Measurements from ENCODE around the gene DAZ3.
"Not testable (repeated sequence)": the region's sequence is repeated elsewhere in the genome, so short reads cannot be mapped to it uniquely, and the experiment has no call there.

The DAZ3 gene

GRCh38 chrY:24813293-24813692 lies at the start of gene DAZ3:
DAZ3 (minus strand) TSS chrY:24813393; CDS start chrY:24813185, 208 bp downstream.
- DNase-seq (ENCODE audit: low spot score); in situ Hi-C loops (cut with MboI; ENCODE audit: low pct_unique_long_range_greater_than_20kb, low sequenced_read_pairs, unreplicated experiment): not testable (repeated sequence)

- in situ Hi-C loops (cut with MboI; ENCODE audit: low pct_unique_long_range_greater_than_20kb, low sequenced_read_pairs, unreplicated experiment); DNase-seq (ENCODE audit: low spot score): not testable (repeated sequence)
Observed at GRCh38 chrY:24833619-24834018, 20.4 kb upstream of the DAZ3 start, which contains the start of gene DAZ4. DAZ4 (plus strand) TSS chrY:24833919; CDS start chrY:24834127, 208 bp downstream.

GRCh38 chrY:24825069-24825468 lies 11.9 kb upstream of the DAZ3 start:
- in situ Hi-C loops (cut with MboI; ENCODE audit: low pct_unique_long_range_greater_than_20kb, low sequenced_read_pairs, unreplicated experiment); DNase-seq (ENCODE audit: low spot score): not testable (repeated sequence)

GRCh38 chrY:24824184-24824879 lies 11.1 kb upstream of the DAZ3 start:
- in situ Hi-C loops (cut with MboI; ENCODE audit: low pct_unique_long_range_greater_than_20kb, low sequenced_read_pairs, unreplicated experiment): not testable (repeated sequence)

GRCh38 chrY:24821836-24822235 lies 8.6 kb upstream of the DAZ3 start:
- DNase-seq (ENCODE audit: low spot score); in situ Hi-C loops (cut with MboI; ENCODE audit: low pct_unique_long_range_greater_than_20kb, low sequenced_read_pairs, unreplicated experiment): not testable (repeated sequence)

More at GRCh38 chrY:24824184-24824879, 11.1 kb upstream of the DAZ3 start:
- not testable (repeated sequence) for DNase-seq (ENCODE audit: low spot score)

Measured in GM13977 (cell line).